T-helper 2 cell treated with Interferon-gamma antibody and Interleukin-4, amounts not matched to agents 100 ng/mL and 5 ng/mL, for 36 hours (primary cell): Measurements from ENCODE around the gene CYFIP2. TPM values are rescaled to one million over a fixed set of nuclear protein-coding genes. Genes with fewer than 3 reads are reported as not detected.

Experiments
- intact Hi-C: fragments of 100-400 bp; cut with micrococcal nuclease; formaldehyde crosslinking; loops from one replicate; pipeline ENCODE4 v1.15.1; 2023
- total RNA-seq: library from RNA; stranded (reverse); gene quantifications from 2 replicates; pipeline ENCODE4 v1.2.3, GENCODE V29; 2022

Gene CYFIP2
- total RNA-seq, 1 donor from 2014 or later: 379 TPM

DNA sequence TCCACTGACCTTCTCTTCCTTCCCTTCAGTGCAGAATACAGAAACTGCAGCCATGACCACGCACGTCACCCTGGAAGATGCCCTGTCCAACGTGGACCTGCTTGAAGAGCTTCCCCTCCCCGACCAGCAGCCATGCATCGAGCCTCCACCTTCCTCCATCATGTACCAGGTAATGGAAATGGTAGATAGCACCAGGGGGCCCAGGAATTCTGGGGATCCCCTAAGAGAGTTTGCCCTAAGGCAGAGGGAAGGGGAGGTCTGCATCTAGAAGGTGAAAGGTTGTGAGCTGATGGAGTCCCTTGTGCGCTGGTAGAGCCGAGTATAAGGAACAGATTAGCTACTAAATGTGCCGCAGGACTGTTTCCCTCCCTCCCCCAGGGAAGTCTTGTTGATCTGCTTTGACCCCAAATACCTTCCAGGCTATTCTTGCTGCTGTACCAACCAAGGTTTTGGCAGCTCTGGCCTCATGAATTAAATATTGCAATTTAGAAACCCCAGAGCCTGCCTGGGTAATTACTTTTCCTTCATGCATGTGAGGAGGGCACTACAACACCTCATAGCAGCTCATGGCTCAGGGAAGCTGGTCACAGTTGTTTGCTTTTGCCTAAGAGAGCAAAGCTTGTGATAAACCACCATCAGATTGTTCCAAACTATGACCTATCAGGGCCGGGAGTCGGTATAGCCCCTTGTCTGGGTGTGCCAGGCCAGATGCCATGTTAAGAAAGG lies 19.6 kb downstream of the CYFIP2 start:
- intact Hi-C loops: no loop called here

DNA sequence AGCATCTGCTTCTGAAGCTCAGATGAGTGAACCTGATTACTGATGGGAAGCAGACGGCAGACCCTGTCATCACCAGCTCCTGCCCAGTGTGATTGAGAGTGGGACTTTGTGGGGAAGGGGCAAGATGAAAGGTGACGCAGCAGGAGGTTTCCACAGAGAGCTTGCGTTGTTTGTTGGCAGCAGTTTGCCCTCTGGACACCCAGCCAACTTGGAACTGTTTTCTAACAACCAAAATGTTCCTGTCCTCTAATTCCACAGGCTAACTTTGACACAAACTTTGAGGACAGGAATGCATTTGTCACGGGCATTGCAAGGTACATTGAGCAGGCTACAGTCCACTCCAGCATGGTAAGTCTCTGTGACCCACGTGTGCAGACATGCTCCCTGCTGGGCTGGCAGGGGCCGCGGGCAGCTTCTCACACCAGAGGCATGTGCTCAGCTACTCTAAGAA lies 20.9 kb downstream of the CYFIP2 start:
- intact Hi-C loops: no loop called here

DNA sequence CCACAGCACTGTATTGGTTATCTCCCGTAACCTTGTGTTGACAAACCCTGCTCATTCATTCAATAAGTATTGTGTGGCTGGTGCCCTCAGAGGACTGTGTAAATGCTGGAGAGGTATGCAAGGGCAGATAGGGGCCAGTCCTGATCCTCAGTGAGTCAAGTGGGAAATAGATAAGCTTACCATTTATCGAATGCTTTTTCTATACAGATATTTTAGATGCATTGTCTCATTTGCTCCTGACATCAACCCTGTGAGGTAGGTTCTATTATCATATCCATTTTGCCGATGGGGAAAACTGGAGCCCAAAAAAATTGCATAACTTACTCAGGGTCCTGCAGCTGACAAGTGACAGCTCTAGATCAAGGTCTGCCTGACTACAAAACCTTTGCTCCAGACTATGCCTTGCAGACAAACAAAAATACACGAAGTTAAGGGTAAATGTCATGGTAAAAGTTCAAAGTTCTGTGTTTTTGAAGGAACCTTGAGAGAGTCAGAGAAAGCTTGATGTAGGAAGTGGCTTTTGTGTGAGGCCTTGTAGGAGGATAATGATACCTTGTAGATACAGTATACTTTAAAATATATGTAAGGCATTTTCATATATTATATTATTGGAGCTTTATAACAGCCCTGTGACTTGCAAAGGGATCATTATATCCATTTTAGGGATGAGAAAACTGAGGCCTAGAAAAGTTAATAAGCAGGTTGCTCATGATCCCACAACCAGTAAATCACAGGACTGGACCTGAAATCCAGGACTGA lies 22.7 kb downstream of the CYFIP2 start:
- intact Hi-C loops: no loop called here

DNA sequence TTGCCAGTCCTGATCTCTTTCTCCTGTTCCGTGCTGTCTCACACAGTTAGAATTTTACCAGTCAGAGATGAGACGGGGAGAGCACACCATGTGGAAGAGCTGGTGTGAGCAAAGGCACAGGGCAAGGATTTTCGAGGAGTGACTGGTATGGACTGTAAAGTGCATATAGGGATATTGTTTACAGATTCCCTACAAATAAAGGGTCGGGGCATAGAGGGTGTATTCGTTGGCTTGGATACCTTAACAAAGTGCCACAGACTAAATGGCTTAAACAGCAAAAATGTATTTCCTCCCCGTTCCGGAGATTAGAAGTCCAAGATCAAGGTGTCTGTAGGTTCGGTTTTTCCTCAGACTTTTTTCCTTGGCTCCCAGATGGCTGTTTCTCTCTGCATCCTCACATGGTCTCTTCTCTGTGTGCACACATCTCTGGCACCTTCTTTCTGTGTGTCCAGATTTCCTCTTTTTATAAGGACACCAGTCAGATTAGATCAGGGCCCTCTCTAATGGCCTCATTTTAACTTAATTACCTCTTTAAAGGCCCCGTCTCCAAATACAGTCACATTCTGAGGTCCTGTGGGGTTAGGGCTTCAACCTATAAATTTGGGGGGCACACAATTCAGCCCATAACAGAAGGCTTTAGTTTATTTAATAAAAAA lies 23.4 kb downstream of the CYFIP2 start:
- intact Hi-C loops: no loop called here

DNA sequence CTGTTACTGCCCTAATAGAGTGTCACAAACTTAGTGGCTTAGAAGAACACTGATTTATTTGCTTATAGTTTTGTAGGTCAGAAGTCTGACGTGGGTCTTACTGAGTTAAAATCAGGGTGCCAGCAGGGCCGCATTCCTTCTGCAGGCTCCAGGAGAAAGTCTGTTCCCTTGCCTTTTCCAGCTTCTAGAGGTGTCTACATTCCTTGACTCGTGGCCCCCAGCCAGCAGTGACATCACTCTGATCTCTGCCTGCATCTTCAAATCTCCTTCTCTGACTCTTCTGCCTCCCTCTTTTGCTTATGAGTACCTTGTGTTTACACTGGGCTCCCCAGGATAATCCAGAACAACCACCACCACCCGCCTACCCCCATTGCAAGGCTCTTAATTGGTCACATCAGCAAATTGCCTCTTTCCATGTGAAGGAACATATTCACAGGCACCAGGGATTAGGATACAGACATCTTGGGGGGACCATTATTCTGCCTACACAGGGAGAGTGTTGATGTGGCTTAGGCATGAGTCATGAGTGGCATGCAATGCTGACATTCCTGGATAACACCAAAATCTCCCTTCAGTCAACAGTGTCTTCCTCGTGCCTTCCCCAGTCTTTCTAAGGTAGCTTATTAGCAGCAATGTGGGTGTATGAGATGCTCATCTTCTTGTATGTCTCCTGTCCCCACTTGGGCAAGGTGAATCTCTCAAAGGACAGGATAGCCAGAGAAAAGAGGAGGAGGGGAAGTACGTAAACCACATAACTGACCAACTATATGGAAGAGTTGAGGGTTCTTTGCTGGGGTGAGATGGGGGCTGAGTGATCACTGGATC lies 24.4 kb downstream of the CYFIP2 start:
- intact Hi-C loops: no loop called here

DNA sequence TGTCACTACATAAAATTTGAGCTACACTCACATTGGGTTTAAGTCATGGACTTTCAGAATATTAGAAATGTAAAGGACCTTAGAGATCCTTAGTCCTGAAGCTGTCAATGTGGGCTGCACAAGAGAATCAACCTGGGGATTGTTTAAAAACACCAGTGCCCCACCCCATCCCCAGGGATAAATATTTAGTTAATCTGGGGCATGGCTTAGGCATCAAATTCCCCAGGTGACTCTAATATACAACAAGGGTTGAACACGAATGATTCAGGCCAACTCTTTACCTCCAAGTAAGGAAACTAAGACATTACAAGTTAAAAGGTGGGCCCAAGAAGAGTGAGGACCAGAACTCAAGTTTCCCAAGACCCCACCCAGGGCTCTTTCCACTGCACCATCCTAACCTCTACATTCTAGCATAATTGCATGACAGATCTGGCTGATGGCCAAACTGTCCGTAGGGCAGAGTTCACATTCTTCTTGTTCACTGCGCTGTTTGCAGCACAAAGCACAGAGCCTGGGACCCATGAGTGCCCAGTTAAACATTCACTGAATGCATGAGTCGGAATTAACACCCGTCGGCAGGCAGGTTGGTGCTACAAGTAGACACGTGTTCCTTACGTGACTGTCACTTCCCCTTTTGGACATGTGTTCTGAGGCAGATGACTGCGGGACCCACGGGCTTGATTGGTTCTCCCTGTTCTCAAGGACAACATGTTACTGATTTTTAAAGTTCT lies 25.2 kb downstream of the CYFIP2 start:
- intact Hi-C loops: no loop called here

DNA sequence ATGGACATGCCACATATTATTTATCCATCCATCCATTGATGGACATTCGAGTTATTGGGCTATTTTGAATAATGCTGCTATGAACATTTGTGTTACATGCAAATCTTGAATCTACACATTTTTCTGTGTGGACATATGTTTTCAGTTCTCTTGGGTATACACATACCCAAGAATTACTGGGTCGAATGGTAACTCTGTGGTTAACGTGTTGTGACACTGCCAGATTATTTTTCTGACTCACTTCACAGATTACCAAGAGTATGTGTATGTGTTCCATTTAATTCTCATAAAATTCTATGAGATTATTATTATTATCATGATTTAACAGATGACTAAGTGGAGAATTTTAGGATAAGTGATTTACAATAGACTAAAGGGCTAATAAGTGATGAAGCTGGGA lies 26.7 kb downstream of the CYFIP2 start:
- intact Hi-C loops: no loop called here

DNA sequence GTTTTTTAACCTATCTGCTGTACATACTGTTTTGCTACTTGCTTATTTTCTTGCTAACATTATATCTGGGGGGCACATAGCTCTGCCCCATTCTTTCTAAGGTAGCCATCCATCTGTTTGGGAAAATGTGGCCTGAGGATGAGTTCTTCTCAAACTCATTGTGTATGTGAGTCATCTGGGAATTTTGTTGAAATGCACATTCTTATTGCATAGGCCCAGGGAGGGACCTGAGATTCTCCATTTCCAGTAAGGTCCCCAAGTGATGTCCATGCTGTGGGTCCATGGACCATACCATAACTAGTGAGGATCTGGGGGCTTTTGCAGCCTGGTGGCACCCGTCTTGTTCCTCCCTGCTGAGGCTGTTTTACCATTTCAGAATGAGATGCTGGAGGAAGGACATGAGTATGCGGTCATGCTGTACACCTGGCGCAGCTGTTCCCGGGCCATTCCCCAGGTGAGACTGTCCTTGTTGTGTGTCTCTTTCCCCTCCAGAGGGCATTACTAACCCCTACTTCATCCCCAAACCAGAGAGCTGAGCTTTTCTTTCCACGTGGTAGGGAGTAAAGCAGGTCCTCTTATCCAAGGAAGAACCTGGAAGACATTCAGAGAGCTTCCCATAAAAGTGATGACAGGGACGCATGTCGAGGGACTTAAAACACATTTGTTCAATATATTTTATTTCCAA lies 28.6 kb downstream of the CYFIP2 start:
- intact Hi-C loops: no loop called here

DNA sequence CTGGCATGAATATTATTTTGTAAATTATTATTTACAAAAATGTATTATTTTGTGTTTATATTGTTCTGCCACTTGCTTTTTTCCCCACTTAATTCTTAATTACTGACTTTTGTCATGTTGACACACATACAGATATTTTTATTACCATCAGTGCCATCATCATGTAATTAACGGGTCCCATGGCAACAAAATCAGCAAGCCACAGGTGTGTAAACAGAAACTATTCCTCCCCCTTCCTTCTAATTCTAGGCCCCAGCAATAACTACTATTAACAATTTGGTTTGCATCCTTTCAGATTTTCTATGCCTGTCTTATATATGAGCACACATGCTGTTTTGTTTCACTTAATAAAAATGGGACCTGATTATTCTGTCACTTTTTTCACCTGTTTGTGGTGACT lies 29.3 kb downstream of the CYFIP2 start:
- intact Hi-C loops: no loop called here

DNA sequence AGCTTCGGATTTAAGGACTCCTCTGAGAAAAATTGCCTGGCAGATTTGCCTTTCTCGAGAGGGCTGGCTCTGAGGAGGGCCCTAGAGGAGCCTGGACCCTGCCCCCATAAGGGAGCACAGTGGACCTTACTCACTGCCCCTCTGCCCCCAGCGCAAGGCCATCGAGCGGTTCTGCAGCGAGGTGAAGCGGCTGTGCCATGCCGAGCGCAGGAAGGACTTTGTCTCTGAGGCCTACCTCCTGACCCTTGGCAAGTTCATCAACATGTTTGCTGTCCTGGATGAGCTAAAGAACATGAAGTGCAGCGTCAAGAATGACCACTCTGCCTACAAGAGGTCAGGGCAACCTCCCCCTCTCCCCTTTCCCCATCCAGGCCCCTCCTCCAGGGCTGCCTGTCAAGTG lies 34.6 kb downstream of the CYFIP2 start:
- intact Hi-C loops: no loop called here

DNA sequence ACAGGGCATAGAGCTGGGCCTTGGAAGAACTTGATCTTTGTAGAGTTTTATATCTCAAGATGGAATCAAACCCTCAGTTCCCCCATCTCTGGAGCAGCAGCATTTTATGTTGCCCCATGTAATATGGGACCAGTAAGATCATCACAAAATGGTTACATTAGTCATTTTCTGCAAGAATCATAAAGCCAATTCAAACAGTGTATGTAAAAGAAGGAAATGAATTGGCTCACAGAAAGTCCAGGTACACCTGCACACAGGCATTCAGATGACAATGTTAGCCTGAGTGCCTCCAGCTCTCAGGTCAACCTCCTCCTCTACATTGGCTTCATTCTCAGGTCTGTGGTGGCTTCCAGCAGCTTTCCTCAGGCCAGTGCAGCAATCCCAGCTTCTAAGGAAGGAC lies 35.1 kb downstream of the CYFIP2 start:
- intact Hi-C loops: no loop called here

DNA sequence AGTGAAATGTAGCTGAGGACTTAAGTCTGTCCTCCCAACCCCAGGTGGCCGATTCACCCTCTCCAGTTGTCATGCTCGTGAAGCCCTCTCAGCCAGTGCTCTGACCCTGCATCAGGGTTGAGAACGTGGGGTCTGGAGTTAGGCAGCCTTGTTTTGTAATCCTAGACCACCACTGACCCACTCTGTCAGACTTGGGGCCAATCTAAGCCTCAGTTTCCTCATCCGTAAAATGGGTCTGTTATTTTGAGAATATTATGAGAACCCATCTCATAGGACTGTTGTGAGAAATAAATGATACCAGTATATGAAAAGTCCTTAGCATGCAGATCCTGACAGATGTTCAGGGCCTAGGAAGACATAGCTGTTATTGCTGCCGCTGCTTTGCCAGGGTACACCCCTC lies 37.1 kb downstream of the CYFIP2 start:
- intact Hi-C loops: no loop called here

DNA sequence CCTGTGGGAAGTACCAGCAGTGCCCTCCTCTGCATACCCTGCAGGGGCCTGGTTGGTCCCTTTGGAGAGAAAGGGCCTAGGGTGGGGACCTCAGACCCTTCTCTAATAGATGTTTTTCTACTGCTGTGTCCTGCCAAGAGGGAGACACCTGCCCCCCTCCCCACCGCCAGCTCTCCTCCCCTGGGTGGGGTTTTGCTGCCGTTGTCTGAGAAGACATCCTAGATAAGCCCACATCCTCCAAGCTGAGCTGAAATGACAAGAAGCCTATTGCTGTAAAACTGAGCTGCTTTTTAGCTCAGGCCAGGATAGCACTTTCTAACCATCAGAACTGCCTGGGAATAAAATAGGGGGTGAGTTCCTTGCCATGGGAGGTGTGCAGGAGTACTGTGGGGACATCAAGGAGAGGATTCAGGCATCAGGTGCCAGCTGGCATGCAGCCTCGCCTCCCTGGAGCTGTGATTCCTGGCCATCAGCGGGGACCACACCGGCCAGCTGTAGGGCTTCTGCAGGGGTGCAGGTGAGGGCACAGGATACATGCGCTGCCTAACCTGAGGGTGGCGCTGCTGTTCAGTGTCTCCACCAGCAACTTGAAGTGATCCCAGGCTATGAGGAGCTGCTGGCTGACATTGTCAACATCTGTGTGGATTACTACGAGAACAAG lies 37.9 kb downstream of the CYFIP2 start:
- intact Hi-C loops: loop anchor here (1.0 kb wide), 1 partner anchor 9 kb away; no protein-coding TSS in a partner anchor

DNA sequence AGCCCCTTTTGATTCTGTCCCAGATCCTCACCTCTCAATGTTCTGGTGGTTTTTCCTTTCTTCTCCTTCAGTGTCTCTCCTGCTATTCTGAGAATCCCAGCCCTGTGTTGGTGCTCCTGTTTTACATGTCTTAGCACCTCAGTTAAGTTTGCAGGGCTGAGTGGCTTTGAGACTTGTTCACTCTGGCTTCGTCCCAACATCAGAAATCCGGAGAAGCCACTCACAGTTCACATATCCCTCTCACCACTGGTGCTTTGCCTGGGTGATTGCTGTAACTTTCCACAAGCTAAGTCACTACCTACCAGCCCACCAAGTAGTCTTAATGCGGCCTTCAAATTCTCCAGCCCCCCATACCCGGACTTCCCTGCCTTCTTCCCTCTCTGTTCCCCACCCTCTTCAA lies 40.2 kb downstream of the CYFIP2 start:
- intact Hi-C loops: loop anchor here (2.0 kb wide), 1 partner anchor 33 kb away; no protein-coding TSS in a partner anchor

DNA sequence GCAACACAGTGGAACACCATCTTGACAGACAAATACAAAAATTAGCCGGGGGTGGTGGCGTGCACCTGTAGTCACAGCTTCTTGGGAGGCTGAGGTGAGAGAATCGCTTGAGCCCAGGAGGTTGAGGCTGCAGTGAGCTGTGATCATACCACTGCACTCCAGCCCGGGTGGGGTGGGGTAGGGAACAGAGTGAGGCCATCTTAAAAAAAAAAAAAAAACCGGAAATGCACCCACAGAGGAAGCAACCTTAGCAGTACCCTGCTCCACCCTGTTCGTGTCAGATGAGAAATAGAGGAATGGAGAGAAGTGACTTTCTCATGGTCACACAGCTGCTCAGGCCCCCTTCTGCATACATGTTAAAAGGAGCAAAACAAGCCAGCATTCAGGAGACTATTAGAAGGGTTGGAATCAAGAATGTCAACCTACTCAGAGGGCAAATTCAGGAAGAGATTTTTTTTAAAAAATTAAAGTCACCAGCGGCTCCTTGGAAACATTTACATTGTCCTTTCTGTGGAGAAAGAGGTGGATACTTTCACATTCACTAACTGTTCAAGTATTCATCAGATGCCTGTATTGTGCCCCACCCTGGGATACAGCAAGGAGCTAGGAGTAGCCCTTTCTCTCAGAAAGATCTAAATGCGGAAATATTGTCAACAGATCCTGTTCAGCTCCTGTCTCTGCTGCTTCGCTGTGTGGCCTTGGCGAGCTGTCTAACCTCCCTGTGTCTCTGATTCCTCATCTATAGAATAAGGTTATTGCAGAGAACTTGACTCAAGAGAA lies 41.0 kb downstream of the CYFIP2 start:
- intact Hi-C loops: loop anchor here (2.0 kb wide), 1 partner anchor 34 kb away; no protein-coding TSS in a partner anchor

DNA sequence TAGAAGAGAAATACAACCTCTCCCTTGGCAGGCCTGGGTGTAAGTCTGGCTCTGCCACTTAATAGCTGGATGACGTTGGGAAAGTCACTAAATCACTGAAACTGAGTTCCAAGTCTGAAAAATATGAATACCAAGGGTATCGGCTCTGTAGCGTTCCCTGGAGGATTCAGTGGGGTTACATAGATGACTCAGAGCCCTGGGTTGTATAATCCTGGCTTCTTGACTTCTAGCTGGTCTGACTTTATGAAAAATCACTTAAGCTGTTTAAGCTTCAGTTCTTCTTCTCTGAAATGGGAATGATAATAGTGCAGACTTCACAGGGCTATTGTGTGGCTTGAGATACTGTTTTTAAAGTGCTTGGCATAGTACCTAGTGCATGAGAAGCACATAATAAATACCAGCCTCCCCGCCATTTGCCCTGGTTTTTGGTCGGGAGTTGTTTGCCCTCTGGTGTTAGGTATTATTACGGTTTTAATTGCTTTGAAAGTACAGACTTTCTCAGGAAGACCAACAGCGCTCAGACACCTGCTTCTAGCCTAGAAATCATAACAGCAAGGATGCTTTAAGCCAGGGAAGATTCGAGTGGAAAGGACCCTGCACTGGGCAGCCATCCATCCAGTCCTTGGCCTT lies 43.0 kb downstream of the CYFIP2 start:
- intact Hi-C loops: no loop called here

DNA sequence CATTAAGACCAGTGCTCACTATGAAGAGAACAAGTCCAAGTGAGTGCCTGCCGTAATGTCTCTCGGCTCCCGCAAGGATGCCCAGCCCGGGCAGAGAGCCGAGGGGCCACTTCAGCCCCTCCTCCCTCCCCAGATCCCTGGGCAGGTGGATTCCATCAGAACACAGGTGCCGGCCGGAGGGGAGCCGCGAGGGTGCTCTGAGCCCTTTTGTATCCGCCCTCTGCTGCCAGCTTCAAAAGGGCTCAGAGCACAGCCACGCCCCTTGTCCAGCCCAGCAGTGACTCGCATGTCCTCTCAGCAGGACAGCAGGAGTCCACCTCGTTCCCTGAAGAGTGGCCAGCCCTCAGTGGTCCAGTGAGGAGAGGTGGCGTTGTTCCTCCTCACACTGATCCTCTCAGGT lies 43.9 kb downstream of the CYFIP2 start:
- intact Hi-C loops: loop anchor here (5.0 kb wide), 1 partner anchor 57 kb away; no protein-coding TSS in a partner anchor

DNA sequence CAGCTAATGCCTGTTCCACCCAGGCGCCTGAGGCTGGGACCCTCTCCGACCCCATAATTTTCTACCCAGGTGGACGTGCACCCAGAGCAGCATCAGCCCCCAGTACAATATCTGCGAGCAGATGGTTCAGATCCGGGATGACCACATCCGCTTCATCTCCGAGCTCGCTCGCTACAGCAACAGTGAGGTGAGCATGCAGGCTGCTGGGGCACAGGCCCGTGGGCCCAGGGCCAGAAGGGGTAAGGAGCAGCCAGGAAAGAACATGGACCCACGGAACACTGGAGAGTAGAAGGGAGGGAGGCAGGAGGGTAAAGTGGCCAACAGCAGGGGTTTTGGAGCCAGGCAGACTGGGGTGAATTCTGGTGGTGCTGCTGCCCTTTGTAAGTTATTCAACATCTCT lies 45.7 kb downstream of the CYFIP2 start:
- intact Hi-C loops: loop anchor here (5.0 kb wide), 1 partner anchor 59 kb away; no protein-coding TSS in a partner anchor
